ENCODE results near the gene SVIL.
"Not testable (repeated sequence)": the region's sequence is repeated elsewhere in the genome, so short reads cannot be mapped to it uniquely, and the experiment has no call there.

Gene SVIL

GRCh38 chr10:29511806-29512205, 123.0 kb downstream of the SVIL start:
- DNase-seq, result not testable (repeated sequence)

GRCh38 chr10:29510483-29511157, 124.2 kb downstream of the SVIL start:
- not testable (repeated sequence) for DNase-seq

- no peak for DNase-seq
Observed at GRCh38 chr10:29508554-29509244, 126.1 kb downstream of the SVIL start.

GRCh38 chr10:29507750-29508149, 127.0 kb downstream of the SVIL start:
- DNase-seq, result not testable (repeated sequence)

- DNase-seq, result not testable (repeated sequence)
Observed at GRCh38 chr10:29506324-29506921, 128.3 kb downstream of the SVIL start.

- no peak for DNase-seq
Observed at GRCh38 chr10:29502351-29502750, 132.4 kb downstream of the SVIL start.

GRCh38 chr10:29501692-29502091, 133.1 kb downstream of the SVIL start:
- DNase-seq, result no peak

GRCh38 chr10:29499993-29500537, 134.7 kb downstream of the SVIL start:
- DNase-seq, result no peak

GRCh38 chr10:29496341-29497162, 138.2 kb downstream of the SVIL start:
- peak; percentile 21 for DNase-seq

GRCh38 chr10:29495366-29495765, 139.4 kb downstream of the SVIL start:
- no peak for DNase-seq

GRCh38 chr10:29493697-29494096, 141.1 kb downstream of the SVIL start:
- no peak for DNase-seq

- no peak for DNase-seq
Observed at GRCh38 chr10:29492774-29493173, 142.0 kb downstream of the SVIL start.

GRCh38 chr10:29491918-29492317, 142.9 kb downstream of the SVIL start:
- DNase-seq, result no peak

- DNase-seq, result not testable (repeated sequence)
Observed at GRCh38 chr10:29490781-29491280, 143.9 kb downstream of the SVIL start.

- not testable (repeated sequence) for DNase-seq
Observed at GRCh38 chr10:29488471-29488870, 146.3 kb downstream of the SVIL start.

- DNase-seq, result not testable (repeated sequence)
Observed at GRCh38 chr10:29487884-29488266, 146.9 kb downstream of the SVIL start.

- DNase-seq, result not testable (repeated sequence)
Observed at GRCh38 chr10:29487032-29487883, 147.5 kb downstream of the SVIL start.

- no peak for DNase-seq
Observed at GRCh38 chr10:29486433-29486832, 148.3 kb downstream of the SVIL start.

GRCh38 chr10:29484677-29485076, 150.1 kb downstream of the SVIL start:
- not testable (repeated sequence) for DNase-seq

- DNase-seq, result no peak
Observed at GRCh38 chr10:29482591-29483431, 152.0 kb downstream of the SVIL start.

Measured in NCI-H2171 (cell line).